Natural killer cell treated with Interleukin-12 subunit alpha and Interleukin-12 subunit beta and Interleukin-15 and Interleukin-18, amount 100 ng/mL, for 72 hours (primary cell): ENCODE measurements around the gene CD247. TPM values are rescaled to one million over a fixed set of nuclear protein-coding genes. Genes with fewer than 3 reads are reported as not detected.
A peak's percentile ranks its signal among the peaks of the same experiment; 100 is the strongest.

Experiments
- ATAC-seq, 2 donors: fragments of 150-1000 bp; cut with Tn5 transposase in 1 of 2; sonication (Bioruptor Pico), chemical (Tn5 transposase) in 1 of 2; 2 replicates each; pipeline ENCODE4 v1.10.0; 2021
- DNase-seq: peaks from one replicate; pipeline ENCODE4 v3.0.0; 2022; ENCODE audit warnings: low spot score
- H3K27ac Mint-ChIP-seq, 2 donors: 1 replicate in 1 of 2; 2 replicates in 1 of 2; pipeline ENCODE4 v1.8.0; 2022; ENCODE audit warnings: mixed read lengths in 2 of 2, mild to moderate bottlenecking in 1 of 2, moderate library complexity in 1 of 2
- H3K27me3 Mint-ChIP-seq, 2 donors: 1 replicate in 1 of 2; 2 replicates in 1 of 2; pipeline ENCODE4 v1.8.0; 2022; ENCODE audit warnings: mixed read lengths in 2 of 2
- H3K36me3 Mint-ChIP-seq: one replicate; pipeline ENCODE4 v1.8.0; 2022; ENCODE audit warnings: mixed read lengths
- H3K4me1 Mint-ChIP-seq, 2 donors: 1 replicate in 1 of 2; 2 replicates in 1 of 2; pipeline ENCODE4 v1.8.0; 2022; ENCODE audit warnings: low read depth in 2 of 2, mixed read lengths in 2 of 2, mild to moderate bottlenecking in 1 of 2
- H3K4me3 Mint-ChIP-seq: one replicate; pipeline ENCODE4 v1.8.0; 2022; ENCODE audit warnings: mixed read lengths
- H3K9me3 Mint-ChIP-seq: 2 replicates; pipeline ENCODE4 v1.8.0; 2022; ENCODE audit warnings: mixed read lengths
- total RNA-seq, 2 donors: library from RNA; stranded (reverse); gene quantifications; one replicate each; pipeline ENCODE4 v1.2.3, GENCODE V29; 2022

CD247 gene
- total RNA-seq, 2 donors from 2014 or later, result 169 to 384 TPM

GRCh38 chr1:167450843-167451242 is 67.5 kb downstream of the CD247 start:
- H3K4me1 Mint-ChIP-seq, result peaks cover 62 to 70% of the 10 kb centered on the region in 2 donors
- peak; percentile 78 for DNase-seq

GRCh38 chr1:167447521-167448136 is 70.7 kb downstream of the CD247 start:
- DNase-seq, result peak; percentile 85
- peaks cover 4% of the 10 kb centered on the region for H3K36me3 Mint-ChIP-seq
- peaks cover 74 to 85% of the 10 kb centered on the region in 2 donors for H3K4me1 Mint-ChIP-seq
- peak; percentile 82 to 83 for ATAC-seq
- H3K4me3 Mint-ChIP-seq, result peak overlapping the region; percentile 82
- H3K27ac Mint-ChIP-seq, result peak overlapping the region; percentile 82 to 85
- no peaks in the 10 kb centered on the region for H3K27me3 Mint-ChIP-seq
- H3K9me3 Mint-ChIP-seq, result no peaks in the 10 kb centered on the region

More at GRCh38 chr1:167450843-167451242, 67.5 kb downstream of the CD247 start:
- Mint-ChIP-seq H3K9me3 (no peaks in the 10 kb centered on the region), H3K36me3 (no peaks in the 10 kb centered on the region), H3K27me3 (no peaks in the 10 kb centered on the region), H3K4me3 (peak overlapping the region; percentile 80), H3K27ac (peak overlapping the region; percentile 84 to 85)
- peak; percentile 30 to 39 for ATAC-seq

GRCh38 chr1:167446966-167447365 is 71.4 kb downstream of the CD247 start:
- DNase-seq, result no peak
- Mint-ChIP-seq H3K4me1 (peaks cover 74 to 85% of the 10 kb centered on the region in 2 donors), H3K36me3 (peaks cover 4% of the 10 kb centered on the region), H3K27ac (peak overlapping the region; percentile 82 to 85), H3K27me3 (no peaks in the 10 kb centered on the region), H3K4me3 (peak overlapping the region; percentile 82), H3K9me3 (no peaks in the 10 kb centered on the region)
- peak in 1 of 2 donors; percentile 61 for ATAC-seq

DNA sequence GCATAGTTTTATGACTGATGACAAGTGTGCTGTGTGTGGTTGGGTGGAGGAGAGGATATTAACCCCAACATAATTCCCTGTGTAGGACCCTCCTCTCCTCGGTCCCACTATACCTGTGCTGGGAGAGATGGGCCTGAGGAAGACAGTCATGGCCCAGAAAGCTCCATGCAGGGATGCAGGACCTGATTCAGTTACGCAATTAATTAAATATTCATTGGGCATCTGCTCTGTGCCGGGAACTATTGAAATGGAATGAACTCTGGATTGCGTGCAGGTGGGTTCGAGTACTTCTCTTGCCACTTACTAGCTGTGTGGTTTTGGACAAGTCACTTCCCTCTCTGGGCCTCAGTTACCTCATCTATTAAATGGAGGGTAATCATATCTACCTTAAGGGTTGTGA is 74.6 kb downstream of the CD247 start:
- no peak for DNase-seq
- H3K4me3 Mint-ChIP-seq, result no peak overlapping the region
- peaks cover 78 to 81% of the 10 kb centered on the region in 2 donors for H3K4me1 Mint-ChIP-seq
- peaks cover 4% of the 10 kb centered on the region for H3K36me3 Mint-ChIP-seq
- peak overlapping the region; percentile 82 to 85 for H3K27ac Mint-ChIP-seq
- no peak for ATAC-seq
- H3K27me3 Mint-ChIP-seq, result no peaks in the 10 kb centered on the region
- H3K9me3 Mint-ChIP-seq, result no peaks in the 10 kb centered on the region

GRCh38 chr1:167442854-167443565 is 75.3 kb downstream of the CD247 start:
- peak overlapping the region; percentile 82 to 85 for H3K27ac Mint-ChIP-seq
- ATAC-seq (no peak), DNase-seq (no peak)
- H3K36me3 Mint-ChIP-seq, result peaks cover 8% of the 10 kb centered on the region
- no peaks in the 10 kb centered on the region for H3K27me3 Mint-ChIP-seq
- H3K9me3 Mint-ChIP-seq, result no peaks in the 10 kb centered on the region
- peaks cover 78 to 79% of the 10 kb centered on the region in 2 donors for H3K4me1 Mint-ChIP-seq
- no peak overlapping the region for H3K4me3 Mint-ChIP-seq

GRCh38 chr1:167442142-167442848 is 76.0 kb downstream of the CD247 start:
- no peaks in the 10 kb centered on the region for H3K9me3 Mint-ChIP-seq
- H3K4me1 Mint-ChIP-seq, result peaks cover 75 to 78% of the 10 kb centered on the region in 2 donors
- peaks cover 10% of the 10 kb centered on the region for H3K36me3 Mint-ChIP-seq
- H3K4me3 Mint-ChIP-seq, result peak overlapping the region; percentile 8
- DNase-seq, result peak; percentile 89
- no peaks in the 10 kb centered on the region for H3K27me3 Mint-ChIP-seq
- ATAC-seq, result peak; percentile 82 to 84
- peak overlapping the region; percentile 82 to 85 for H3K27ac Mint-ChIP-seq

GRCh38 chr1:167441222-167441621 is 77.1 kb downstream of the CD247 start:
- Mint-ChIP-seq H3K9me3 (no peaks in the 10 kb centered on the region), H3K36me3 (peaks cover 21% of the 10 kb centered on the region), H3K27me3 (no peaks in the 10 kb centered on the region), H3K4me1 (peaks cover 76 to 78% of the 10 kb centered on the region in 2 donors), H3K27ac (peak overlapping the region; percentile 82 to 85), H3K4me3 (peak overlapping the region; percentile 11)
- DNase-seq (no peak), ATAC-seq (no peak)

- Mint-ChIP-seq H3K36me3 (peaks cover 26% of the 10 kb centered on the region), H3K4me1 (peaks cover 76 to 78% of the 10 kb centered on the region in 2 donors), H3K27me3 (no peaks in the 10 kb centered on the region), H3K9me3 (no peaks in the 10 kb centered on the region), H3K27ac (peak overlapping the region; percentile 79 to 98), H3K4me3 (no peak overlapping the region)
- ATAC-seq, result no peak
- no peak for DNase-seq
Observed at GRCh38 chr1:167440776-167441175, 77.6 kb downstream of the CD247 start.

- H3K4me1 Mint-ChIP-seq, result peaks cover 76 to 78% of the 10 kb centered on the region in 2 donors
- no peak for ATAC-seq
- DNase-seq, result no peak
- peak overlapping the region; percentile 79 to 98 for H3K27ac Mint-ChIP-seq
- peak overlapping the region; percentile 40 for H3K4me3 Mint-ChIP-seq
- no peaks in the 10 kb centered on the region for H3K9me3 Mint-ChIP-seq
- no peaks in the 10 kb centered on the region for H3K27me3 Mint-ChIP-seq
- peaks cover 30% of the 10 kb centered on the region for H3K36me3 Mint-ChIP-seq
Observed at GRCh38 chr1:167440345-167440744, 78.0 kb downstream of the CD247 start.

DNA sequence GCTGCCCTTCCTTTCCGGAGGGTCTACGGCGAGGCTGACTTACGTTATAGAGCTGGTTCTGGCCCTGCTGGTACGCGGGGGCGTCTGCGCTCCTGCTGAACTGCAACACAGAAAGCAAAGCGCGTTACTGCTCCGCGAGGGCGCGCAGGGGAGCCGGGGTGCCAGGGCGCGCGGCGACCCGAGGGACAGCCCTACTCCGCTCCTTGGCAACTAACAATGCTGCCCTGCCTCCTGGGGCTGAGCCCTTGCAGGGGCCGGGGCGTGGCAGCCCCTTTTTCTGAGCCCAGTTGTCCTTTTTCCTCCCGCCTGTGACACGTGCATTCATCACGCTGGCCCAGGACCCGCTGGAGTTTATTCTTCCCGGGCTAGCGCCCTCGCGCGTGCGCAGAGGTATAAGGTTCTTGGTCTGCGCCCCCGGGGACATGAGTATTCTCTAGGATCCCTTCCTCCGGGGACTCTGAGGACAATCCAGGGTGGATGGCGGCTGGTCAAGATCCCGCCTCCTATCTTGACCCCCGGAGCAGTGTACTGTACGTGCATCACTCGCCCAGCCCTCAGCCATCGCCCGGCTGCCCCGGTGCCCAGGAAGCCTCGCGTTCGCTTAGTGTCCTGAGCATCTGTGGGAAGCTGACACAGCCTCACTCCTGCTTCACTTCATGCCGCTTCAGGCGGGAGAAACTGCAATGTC is 78.9 kb downstream of the CD247 start:
- ATAC-seq (no peak), DNase-seq (no peak)
- Mint-ChIP-seq H3K9me3 (no peaks in the 10 kb centered on the region), H3K36me3 (peaks cover 30% of the 10 kb centered on the region), H3K4me1 (peaks cover 74 to 76% of the 10 kb centered on the region in 2 donors), H3K27ac (peak overlapping the region; percentile 98 to 99), H3K4me3 (peak overlapping the region; percentile 81), H3K27me3 (no peaks in the 10 kb centered on the region)

- H3K4me3 Mint-ChIP-seq, result peak overlapping the region; percentile 81
- H3K27me3 Mint-ChIP-seq, result no peaks in the 10 kb centered on the region
- H3K9me3 Mint-ChIP-seq, result no peaks in the 10 kb centered on the region
- DNase-seq (no peak), ATAC-seq (peak in 1 of 2 donors; percentile 63)
- peaks cover 72 to 73% of the 10 kb centered on the region in 2 donors for H3K4me1 Mint-ChIP-seq
- H3K36me3 Mint-ChIP-seq, result peaks cover 30% of the 10 kb centered on the region
- peak overlapping the region; percentile 98 to 99 for H3K27ac Mint-ChIP-seq
Observed at GRCh38 chr1:167438171-167439138, 79.9 kb downstream of the CD247 start.

GRCh38 chr1:167435484-167435883 is 82.8 kb downstream of the CD247 start:
- Mint-ChIP-seq H3K9me3 (no peaks in the 10 kb centered on the region), H3K36me3 (peaks cover 34% of the 10 kb centered on the region), H3K4me1 (peaks cover 73 to 81% of the 10 kb centered on the region in 2 donors), H3K4me3 (peak overlapping the region; percentile 70), H3K27ac (peak overlapping the region; percentile 98 to 99), H3K27me3 (no peaks in the 10 kb centered on the region)
- DNase-seq (no peak), ATAC-seq (no peak)
